Stimulated activated naive B cell treated with anti-CD40 and anti-IgM and Interleukin-4, amounts not matched to agents 10 μg/mL and 1 μg/mL and 100 μg/mL, for 72 hours (primary cell): ENCODE data around the gene DCN.

Source experiments
- ATAC-seq, 2 donors: fragments of 150-1000 bp; cut with Tn5 transposase; replicated peaks; 2 replicates each; pipeline ENCODE4 v1.10.0; 2021; ENCODE audit warnings: moderate library complexity in 1 of 2
- DNase-seq: peaks from one replicate; pipeline ENCODE4 v3.0.0; 2021
- H3K27ac Mint-ChIP-seq: one replicate; pipeline ENCODE4 v1.8.0; 2022; ENCODE audit warnings: mild to moderate bottlenecking, mixed read lengths
- H3K27me3 Mint-ChIP-seq, 2 donors: one replicate each; pipeline ENCODE4 v1.8.0; 2022; ENCODE audit warnings: mixed read lengths in 2 of 2
- H3K36me3 Mint-ChIP-seq, 2 donors: one replicate each; pipeline ENCODE4 v1.8.0; 2022; ENCODE audit warnings: mixed read lengths in 2 of 2, mild to moderate bottlenecking in 1 of 2
- H3K4me1 Mint-ChIP-seq, 2 donors: one replicate each; pipeline ENCODE4 v1.8.0; 2022; ENCODE audit warnings: mixed read lengths in 2 of 2, mild to moderate bottlenecking in 1 of 2
- H3K4me3 Mint-ChIP-seq, 2 donors: one replicate each; pipeline ENCODE4 v1.8.0; 2022; ENCODE audit warnings: mild to moderate bottlenecking in 2 of 2, mixed read lengths in 2 of 2, moderate library complexity in 1 of 2
- H3K9me3 Mint-ChIP-seq, 2 donors: one replicate each; pipeline ENCODE4 v1.8.0; 2022; ENCODE audit warnings: mixed read lengths in 2 of 2, mild to moderate bottlenecking in 1 of 2

The DCN gene

GRCh38 chr12:91204421-91204820, 21.8 kb upstream of the DCN start:
- Mint-ChIP-seq H3K36me3 (no peaks in the 10 kb centered on the region), H3K27ac (no peak overlapping the region), H3K4me1 (no peaks in the 10 kb centered on the region), H3K4me3 (no peak overlapping the region), H3K9me3 (peaks cover 0 to 6% of the 10 kb centered on the region in 2 donors), H3K27me3 (no peaks in the 10 kb centered on the region)
- ATAC-seq (no peak), DNase-seq (no peak)

GRCh38 chr12:91203610-91204009, 21.0 kb upstream of the DCN start:
- ATAC-seq: no peak
- Mint-ChIP-seq H3K27me3 (no peaks in the 10 kb centered on the region), H3K4me1 (no peaks in the 10 kb centered on the region), H3K36me3 (no peaks in the 10 kb centered on the region), H3K9me3 (peaks cover 0 to 6% of the 10 kb centered on the region in 2 donors), H3K4me3 (no peak overlapping the region), H3K27ac (no peak overlapping the region)
- no peak for DNase-seq

GRCh38 chr12:91202390-91202789, 19.8 kb upstream of the DCN start:
- Mint-ChIP-seq H3K27ac (no peak overlapping the region), H3K36me3 (no peaks in the 10 kb centered on the region), H3K4me1 (no peaks in the 10 kb centered on the region), H3K27me3 (no peaks in the 10 kb centered on the region), H3K9me3 (peaks cover 0 to 5% of the 10 kb centered on the region in 2 donors), H3K4me3 (no peak overlapping the region)
- DNase-seq (no peak), ATAC-seq (no peak)

- no peak overlapping the region for H3K27ac Mint-ChIP-seq
- H3K9me3 Mint-ChIP-seq: peaks cover 11% of the 10 kb centered on the region in 2 donors
- H3K4me3 Mint-ChIP-seq: no peak overlapping the region
- ATAC-seq (no peak), DNase-seq (no peak)
- no peaks in the 10 kb centered on the region for H3K4me1 Mint-ChIP-seq
- no peaks in the 10 kb centered on the region for H3K36me3 Mint-ChIP-seq
- no peaks in the 10 kb centered on the region for H3K27me3 Mint-ChIP-seq
Observed at GRCh38 chr12:91196436-91196835, 13.8 kb upstream of the DCN start.

- Mint-ChIP-seq H3K9me3 (peaks cover 9 to 11% of the 10 kb centered on the region in 2 donors), H3K27ac (no peak overlapping the region), H3K4me1 (no peaks in the 10 kb centered on the region), H3K36me3 (no peaks in the 10 kb centered on the region), H3K27me3 (no peaks in the 10 kb centered on the region), H3K4me3 (no peak overlapping the region)
- ATAC-seq: no peak
- DNase-seq: no peak
Observed at GRCh38 chr12:91194500-91194899, 11.9 kb upstream of the DCN start.

DNA sequence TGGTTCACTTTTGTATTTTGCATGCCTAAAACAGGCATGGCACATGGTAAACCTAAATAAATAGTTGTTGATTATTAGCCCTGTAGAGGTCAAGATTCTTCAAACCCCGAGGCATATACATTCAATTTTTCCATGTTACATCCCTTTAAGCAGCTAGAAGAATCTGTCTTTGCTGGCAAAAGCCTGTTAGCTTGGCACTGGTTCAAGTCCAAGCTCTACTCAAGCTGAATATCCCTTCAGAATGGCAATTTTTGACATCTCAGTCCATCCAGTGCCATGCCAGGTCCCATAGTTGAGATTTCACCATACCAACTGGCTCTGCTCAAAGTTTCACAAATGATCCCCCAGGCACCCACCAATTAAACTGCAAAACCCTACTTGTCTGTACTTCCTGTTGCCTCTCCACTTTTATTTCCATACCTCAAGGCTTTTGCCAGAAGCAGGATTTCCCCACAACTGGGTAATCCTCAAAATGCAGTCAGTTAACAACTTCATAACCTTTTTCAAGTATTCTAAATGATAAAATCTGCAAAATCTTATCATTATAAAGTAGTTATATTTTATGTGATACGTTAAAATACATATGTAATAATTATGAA, 9.0 kb upstream of the DCN start:
- ATAC-seq: no peak
- peaks cover 6 to 9% of the 10 kb centered on the region in 2 donors for H3K9me3 Mint-ChIP-seq
- H3K27me3 Mint-ChIP-seq: no peaks in the 10 kb centered on the region
- H3K4me3 Mint-ChIP-seq: no peak overlapping the region
- H3K27ac Mint-ChIP-seq: no peak overlapping the region
- H3K36me3 Mint-ChIP-seq: no peaks in the 10 kb centered on the region
- no peak for DNase-seq
- H3K4me1 Mint-ChIP-seq: no peaks in the 10 kb centered on the region

DNA sequence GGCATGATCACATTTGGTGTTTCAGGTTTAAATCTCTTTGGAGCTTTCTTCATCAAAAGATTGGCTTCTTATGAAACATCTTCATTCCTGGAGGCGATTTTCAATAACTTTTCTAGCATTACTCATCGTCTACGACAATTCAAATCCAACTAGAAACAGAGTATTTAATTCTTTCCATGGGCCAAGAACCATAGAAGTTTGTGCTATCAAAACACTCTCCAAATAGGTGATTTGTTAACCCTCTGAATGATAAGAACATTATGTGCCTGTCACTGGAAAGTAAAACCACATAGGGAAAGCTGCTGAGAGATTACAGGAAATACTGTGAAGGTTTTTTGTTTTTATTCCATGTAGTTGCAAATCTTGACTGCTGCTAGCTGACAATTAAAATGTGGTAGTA, 6.9 kb upstream of the DCN start:
- Mint-ChIP-seq H3K36me3 (no peaks in the 10 kb centered on the region), H3K27ac (no peak overlapping the region), H3K27me3 (no peaks in the 10 kb centered on the region), H3K4me1 (no peaks in the 10 kb centered on the region), H3K9me3 (no peaks in the 10 kb centered on the region), H3K4me3 (no peak overlapping the region)
- DNase-seq (no peak), ATAC-seq (no peak)

DNA sequence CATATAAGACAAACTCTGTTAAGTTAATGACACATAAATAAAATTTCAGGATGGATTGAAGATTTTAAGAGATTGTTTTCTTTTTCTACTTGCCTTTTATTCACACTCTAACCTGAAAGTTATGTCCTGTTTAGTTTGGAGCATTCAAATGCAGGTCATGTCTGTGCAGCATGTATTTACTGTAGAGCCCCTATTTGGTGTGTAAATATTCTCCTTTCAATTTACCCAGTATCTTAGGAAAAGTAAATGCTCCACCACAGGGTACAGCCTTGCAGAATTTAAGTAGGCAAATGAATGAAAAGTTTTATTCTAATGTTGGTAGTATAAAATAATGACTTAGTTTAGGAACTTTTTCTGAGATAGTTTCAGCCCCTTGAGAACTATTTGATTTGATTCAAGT, 6.2 kb upstream of the DCN start:
- Mint-ChIP-seq H3K4me3 (no peak overlapping the region), H3K9me3 (no peaks in the 10 kb centered on the region), H3K27ac (no peak overlapping the region), H3K27me3 (no peaks in the 10 kb centered on the region), H3K4me1 (no peaks in the 10 kb centered on the region), H3K36me3 (no peaks in the 10 kb centered on the region)
- ATAC-seq: no peak
- no peak for DNase-seq

GRCh38 chr12:91186156-91186555, 3.5 kb upstream of the DCN start:
- DNase-seq (no peak), ATAC-seq (no peak)
- no peaks in the 10 kb centered on the region for H3K9me3 Mint-ChIP-seq
- H3K4me3 Mint-ChIP-seq: no peak overlapping the region
- H3K4me1 Mint-ChIP-seq: no peaks in the 10 kb centered on the region
- H3K36me3 Mint-ChIP-seq: no peaks in the 10 kb centered on the region
- H3K27ac Mint-ChIP-seq: no peak overlapping the region
- no peaks in the 10 kb centered on the region for H3K27me3 Mint-ChIP-seq

DNA sequence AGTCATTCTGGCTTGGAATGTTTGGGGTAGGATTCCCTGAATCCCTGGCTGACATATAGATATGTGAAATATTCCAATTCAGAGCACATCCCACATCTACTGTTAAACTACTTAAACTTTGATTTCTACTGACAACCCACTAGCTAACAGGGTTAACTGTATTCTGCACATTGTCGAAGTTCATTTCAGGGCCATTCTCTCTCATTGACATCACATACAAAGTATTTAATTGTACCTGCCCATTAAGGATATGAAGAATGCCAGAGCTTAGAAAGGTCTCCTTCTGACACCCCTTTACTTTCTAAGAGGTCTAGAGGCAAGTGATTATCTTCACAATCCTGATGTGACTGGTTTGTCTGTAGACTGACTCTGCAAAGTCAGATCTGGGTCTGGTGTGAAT, 2.8 kb upstream of the DCN start:
- ATAC-seq (no peak), DNase-seq (no peak)
- Mint-ChIP-seq H3K27ac (no peak overlapping the region), H3K36me3 (no peaks in the 10 kb centered on the region), H3K4me1 (no peaks in the 10 kb centered on the region), H3K9me3 (no peaks in the 10 kb centered on the region), H3K4me3 (no peak overlapping the region), H3K27me3 (no peaks in the 10 kb centered on the region)

DNA sequence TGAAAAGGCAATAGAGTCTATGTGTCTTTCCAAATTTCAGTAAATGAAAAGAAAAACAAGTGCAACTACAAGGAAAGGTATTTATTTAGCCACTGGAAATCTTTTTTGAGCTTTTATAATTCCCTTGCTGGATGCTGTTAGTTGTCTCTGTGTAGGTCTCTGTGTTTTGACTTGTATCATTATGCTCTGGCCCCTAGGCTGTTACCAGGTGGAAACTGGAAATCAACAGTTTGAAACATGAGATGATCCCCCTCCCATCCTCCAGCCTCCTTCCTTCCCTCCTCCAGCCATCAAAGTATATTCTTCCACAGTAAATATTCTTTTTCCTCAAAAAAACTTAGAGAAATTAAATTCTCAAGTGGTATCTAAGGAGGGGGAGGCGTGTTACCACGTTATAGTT, 934 bp upstream of the DCN start:
- no peak overlapping the region for H3K4me3 Mint-ChIP-seq
- no peak for DNase-seq

DNA sequence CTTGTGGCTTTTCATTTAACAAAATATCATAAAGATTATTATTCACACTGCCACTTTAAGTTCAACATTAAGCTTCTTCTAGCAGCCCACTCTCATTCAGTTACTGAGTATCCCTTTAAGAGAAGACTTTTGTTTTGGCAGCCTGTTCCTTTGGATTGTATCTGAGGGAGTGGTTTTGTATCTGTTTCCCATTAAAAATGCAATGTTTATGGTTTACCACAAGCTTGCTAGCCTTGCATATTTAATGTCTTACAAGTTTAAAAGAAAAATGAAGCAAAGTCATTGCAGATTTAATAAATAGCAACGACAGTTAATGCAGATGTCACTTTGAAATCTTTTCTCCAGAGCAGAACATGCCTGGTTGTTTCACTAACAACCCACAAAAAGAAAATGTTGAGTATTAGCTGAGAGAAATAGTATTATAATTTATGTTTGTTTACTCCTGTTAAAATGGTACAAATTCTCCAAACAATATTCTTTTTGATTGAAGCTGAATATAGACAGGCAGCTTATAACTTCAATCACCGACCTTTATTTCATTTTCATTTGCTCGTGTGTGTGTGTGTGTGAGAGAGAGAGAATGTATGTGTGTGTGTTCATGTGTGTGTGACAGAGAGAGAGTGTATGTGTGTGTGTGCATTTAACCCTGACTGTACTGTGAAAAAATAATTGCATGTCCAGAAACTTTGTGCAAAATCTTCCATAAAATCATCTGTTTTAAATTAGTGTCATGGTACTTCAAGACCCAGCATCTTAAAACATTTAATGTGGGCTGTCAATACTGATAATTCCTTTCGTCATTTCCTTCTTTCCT, 1.8 kb downstream of the DCN start:
- no peak for DNase-seq
- no peak overlapping the region for H3K27ac Mint-ChIP-seq
- no peak for ATAC-seq

More for the DNA sequence above, 934 bp upstream of the DCN start:
- H3K36me3 Mint-ChIP-seq: no peaks in the 10 kb centered on the region
- H3K27ac Mint-ChIP-seq: no peak overlapping the region
- no peak for ATAC-seq
- no peaks in the 10 kb centered on the region for H3K9me3 Mint-ChIP-seq
- H3K27me3 Mint-ChIP-seq: no peaks in the 10 kb centered on the region
- no peaks in the 10 kb centered on the region for H3K4me1 Mint-ChIP-seq

DNA sequence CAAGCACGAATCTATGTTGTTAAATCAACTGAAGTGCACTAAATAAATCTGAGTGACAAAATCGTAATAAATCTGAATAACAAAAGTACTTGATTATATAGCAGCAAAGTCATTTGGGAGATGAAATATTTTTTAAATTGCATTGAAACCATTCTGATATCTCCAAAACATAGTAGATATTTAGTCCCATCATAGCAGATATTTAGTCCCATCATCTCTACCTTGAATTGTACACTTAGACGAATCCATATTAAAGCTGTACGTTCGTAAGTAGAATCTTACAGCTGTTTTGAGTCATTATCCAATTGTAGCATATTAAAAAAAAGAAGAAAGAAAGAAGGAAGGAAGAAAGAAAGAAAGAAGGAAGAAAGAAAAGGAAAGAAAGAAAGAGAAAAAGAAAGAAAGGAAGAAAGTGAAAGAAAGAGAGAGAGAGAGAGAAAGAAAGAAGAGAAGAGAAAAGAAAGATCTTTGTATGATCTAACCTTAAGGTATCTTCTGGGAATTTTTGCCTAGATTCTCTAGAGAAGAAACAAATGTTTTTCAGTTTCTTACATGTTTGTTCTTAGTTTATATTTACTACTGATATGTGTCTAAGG, 2.6 kb downstream of the DCN start:
- H3K36me3 Mint-ChIP-seq: no peaks in the 10 kb centered on the region
- ATAC-seq (no peak), DNase-seq (no peak)
- no peak overlapping the region for H3K27ac Mint-ChIP-seq
- no peaks in the 10 kb centered on the region for H3K27me3 Mint-ChIP-seq
- no peaks in the 10 kb centered on the region for H3K4me1 Mint-ChIP-seq
- no peak overlapping the region for H3K4me3 Mint-ChIP-seq
- H3K9me3 Mint-ChIP-seq: no peaks in the 10 kb centered on the region

More for the DNA sequence above, 1.8 kb downstream of the DCN start:
- no peaks in the 10 kb centered on the region for H3K9me3 Mint-ChIP-seq
- no peaks in the 10 kb centered on the region for H3K27me3 Mint-ChIP-seq
- no peak overlapping the region for H3K4me3 Mint-ChIP-seq
- no peaks in the 10 kb centered on the region for H3K36me3 Mint-ChIP-seq
- H3K4me1 Mint-ChIP-seq: no peaks in the 10 kb centered on the region

- H3K4me1 Mint-ChIP-seq: no peaks in the 10 kb centered on the region
- DNase-seq (no peak), ATAC-seq (no peak)
- no peak overlapping the region for H3K27ac Mint-ChIP-seq
- H3K4me3 Mint-ChIP-seq: no peak overlapping the region
- no peaks in the 10 kb centered on the region for H3K27me3 Mint-ChIP-seq
- no peaks in the 10 kb centered on the region for H3K9me3 Mint-ChIP-seq
- no peaks in the 10 kb centered on the region for H3K36me3 Mint-ChIP-seq
Observed at GRCh38 chr12:91179315-91179714, 3.3 kb downstream of the DCN start.

DNA sequence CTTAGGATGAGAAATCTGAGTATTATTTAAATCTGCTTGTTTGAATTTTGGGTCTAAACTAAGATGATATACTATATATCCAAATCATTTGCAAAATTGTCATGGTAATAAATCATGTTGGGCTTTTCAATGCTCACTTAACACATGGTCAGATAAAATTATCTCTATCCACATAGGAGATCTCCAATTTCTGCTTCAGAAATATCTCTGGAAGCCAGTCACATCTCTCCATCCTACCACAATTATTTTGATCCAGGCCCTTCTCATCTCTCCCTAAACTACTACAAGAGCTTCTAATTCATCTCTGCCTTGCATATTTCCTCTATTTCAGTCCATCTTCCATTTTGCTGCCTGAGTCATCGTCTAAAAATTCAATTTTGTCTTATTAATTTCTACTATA, 3.8 kb downstream of the DCN start:
- Mint-ChIP-seq H3K27me3 (no peaks in the 10 kb centered on the region), H3K27ac (no peak overlapping the region), H3K9me3 (no peaks in the 10 kb centered on the region), H3K36me3 (no peaks in the 10 kb centered on the region), H3K4me1 (no peaks in the 10 kb centered on the region), H3K4me3 (no peak overlapping the region)
- DNase-seq: no peak
- ATAC-seq: no peak
